K562 (cell line): ENCODE data around the gene HSPA4L. TPM values are rescaled to one million over a fixed set of nuclear protein-coding genes. Genes with fewer than 3 reads are reported as not detected.

Experiments used
- ASH1L ChIP-seq: fragments of 450-650 bp; IDR thresholded peaks from 2 replicates; pipeline ENCODE4 v1.6.1; 2018; ENCODE audit warnings: borderline replicate concordance, mild to moderate bottlenecking, low read depth; ENCODE audit not compliant: partially characterized antibody
- BRF1 ChIP-seq: IDR thresholded peaks from 3 replicates; pipeline ENCODE4 v1.6.1; 2011; ENCODE audit warnings: borderline replicate concordance, mild to moderate bottlenecking; ENCODE audit not compliant: insufficient read length; ENCODE audit errors: extremely low read depth
- CBFA2T3 ChIP-seq: fragments of 450-650 bp; IDR thresholded peaks from 2 replicates; pipeline ENCODE4 v1.6.1; 2017
- CBX5 ChIP-seq: IDR thresholded peaks from 2 replicates; pipeline ENCODE4 v1.6.1; 2014; ENCODE audit warnings: low read depth, borderline replicate concordance
- ETS1 ChIP-seq: conservative IDR thresholded peaks from 2 replicates; pipeline ENCODE4 v1.6.1; 2011; ENCODE audit warnings: low read depth, mild to moderate bottlenecking, low read length; ENCODE audit not compliant: control insufficient read depth
- FOS ChIP-seq: IDR thresholded peaks from 3 replicates; pipeline ENCODE4 v1.6.1; 2011; ENCODE audit not compliant: insufficient read length; ENCODE audit errors: extremely low read depth
- IFI16 ChIP-seq: fragments of 250-450 bp; sonication (Bioruptor Pico); IDR thresholded peaks from 2 replicates; pipeline ENCODE4 v2.1.2; 2022; ENCODE audit warnings: mild to moderate bottlenecking, inconsistent platforms
- KDM2B ChIP-seq: fragments of 250-450 bp; sonication (Bioruptor Pico); IDR thresholded peaks from 2 replicates; pipeline ENCODE4 v1.8.0; 2021; ENCODE audit warnings: mild to moderate bottlenecking, moderate library complexity
- OTX1 ChIP-seq: fragments of 450-650 bp; formaldehyde crosslinking; IDR thresholded peaks from 2 replicates; pipeline ENCODE4 v1.4.0; 2022; ENCODE audit warnings: mild to moderate bottlenecking
- POLR3G ChIP-seq: IDR thresholded peaks from 2 replicates; pipeline ENCODE4 v1.6.1; 2011; ENCODE audit not compliant: insufficient read length, insufficient replicate concordance; ENCODE audit errors: extremely low read depth
- RCOR1 ChIP-seq, 2 experiments: IDR thresholded peaks; 2 replicates each; pipeline ENCODE4 v1.6.1; 2012; ENCODE audit warnings: low read depth in 2 of 2, low read length in 2 of 2, borderline replicate concordance in 1 of 2, improper control_type of control experiment in 1 of 2
- RNF219 ChIP-seq: fragments of 250-450 bp; sonication (Bioruptor Pico); IDR thresholded peaks from 2 replicates; pipeline ENCODE4 v1.5.0; 2022; ENCODE audit warnings: mild to moderate bottlenecking
- SIN3A ChIP-seq, 2 experiments: fragments of 150-350 bp in 1 of 2; IDR thresholded peaks; 2 replicates each; pipeline ENCODE4 v1.6.1; 2011 to 2016; ENCODE audit warnings: borderline replicate concordance in 2 of 2, low read depth in 2 of 2, low read length in 2 of 2, mild to moderate bottlenecking in 2 of 2, moderate library complexity in 2 of 2; ENCODE audit not compliant: control insufficient read depth in 1 of 2
- SMARCA5 ChIP-seq: fragments of 450-650 bp; IDR thresholded peaks from 2 replicates; pipeline ENCODE4 v1.6.1; 2016
- SMC3 ChIP-seq: conservative IDR thresholded peaks from 2 replicates; pipeline ENCODE4 v1.6.1; 2011; ENCODE audit warnings: low read depth, low read length, improper control_type of control experiment; ENCODE audit not compliant: insufficient read depth
- SOX6 ChIP-seq: fragments of 450-650 bp; IDR thresholded peaks from 2 replicates; pipeline ENCODE4 v1.6.1; 2014; ENCODE audit warnings: mild to moderate bottlenecking
- SP2 ChIP-seq: IDR thresholded peaks from 2 replicates; pipeline ENCODE4 v1.6.1; 2011; ENCODE audit warnings: mild to moderate bottlenecking, low read depth, low read length, moderate library complexity; ENCODE audit not compliant: poor library complexity, severe bottlenecking; ENCODE audit errors: extremely low read depth
- SREBF1 ChIP-seq: fragments of 150-350 bp; IDR thresholded peaks from 2 replicates; pipeline ENCODE4 v1.6.1; 2014; ENCODE audit warnings: antibody characterized with exemption, low read depth, low read length, borderline replicate concordance
- STAT5B ChIP-seq: fragments of 250-450 bp; sonication (Bioruptor Pico); IDR thresholded peaks from 2 replicates; pipeline ENCODE4 v1.8.0; 2021; ENCODE audit warnings: mild to moderate bottlenecking, inconsistent platforms
- TRIM28 ChIP-seq: fragments of 450-650 bp; IDR thresholded peaks from 2 replicates; pipeline ENCODE4 v1.6.1; 2017
- XRCC4 ChIP-seq: IDR thresholded peaks from one replicate; pipeline ENCODE4 v1.6.1; 2011; ENCODE audit not compliant: insufficient read depth, insufficient read length; ENCODE audit errors: extremely low read depth
- ZBTB34 ChIP-seq: fragments of 250-450 bp; sonication (Bioruptor Pico); IDR thresholded peaks from 2 replicates; pipeline ENCODE4 v1.8.0; 2021; ENCODE audit warnings: mild to moderate bottlenecking, moderate library complexity
- ZNF239 ChIP-seq: fragments of 250-450 bp; sonication (Bioruptor Pico); IDR thresholded peaks from 2 replicates; pipeline ENCODE4 v1.4.0; 2020; ENCODE audit warnings: mild to moderate bottlenecking
- ZNF3 ChIP-seq: fragments of 250-450 bp; sonication (Bioruptor Pico); IDR thresholded peaks from 2 replicates; pipeline ENCODE4 v1.5.0; 2021; ENCODE audit warnings: mild to moderate bottlenecking, moderate library complexity
- ZNF444 ChIP-seq: fragments of 250-450 bp; sonication (Bioruptor Pico); IDR thresholded peaks from 2 replicates; pipeline ENCODE4 v1.4.0; 2020; ENCODE audit warnings: mild to moderate bottlenecking, moderate library complexity
- ZNF57 ChIP-seq: fragments of 450-650 bp; formaldehyde crosslinking; IDR thresholded peaks from 2 replicates; pipeline ENCODE4 v1.4.0; 2020; ENCODE audit warnings: mild to moderate bottlenecking, moderate library complexity
- polyA plus RNA-seq, 8 experiments: library from polyadenylated mRNA; depleted of rRNA in 4 of 8; stranded (reverse) in 5 of 8; unstranded in 3 of 8; fragments of >200 nt; fragmentation: Nextera tagmentation in 2 of 8; fragmentation: Illumina TruSeq in 1 of 8; extraction: Ambion mirVana in 2 of 8; extraction: Trizol in 1 of 8; gene quantifications; 2 replicates each; pipeline versions ENCODE4 v1.2.1 to v1.2.3, GENCODE V29; 2011 to 2014; ENCODE audit warnings: inconsistent platforms in 1 of 8, missing spikeins in 1 of 8
- total RNA-seq, 7 experiments: library from RNA; depleted of rRNA in 6 of 7; stranded (reverse); fragments of >200 nt in 6 of 7; fragmentation: Illumina TruSeq in 2 of 7; extraction: Trizol in 2 of 7; gene quantifications; 2 replicates each; pipeline versions ENCODE4 v1.2.1 to v1.2.3, GENCODE V29; 2011 to 2021; ENCODE audit warnings: low replicate concordance in 1 of 7

The HSPA4L gene
- total and polyA plus RNA-seq, 9 of the 15 experiments (the other 6 are each of a cell fraction or from before 2014, with no cell fraction given): 12.3 to 37.0 (median 21.7) TPM

GRCh38 chr4:127880763-127881562 lies 98.8 kb downstream of the HSPA4L start, which contains the start of gene PLK4 (continued):
- TF ChIP-seq RNF219 (CRISPR knock-in tag) (no peak), ASH1L (no peak), SREBF1 (no peak), ZNF239 (no peak), RCOR1 (IDR thresholded peaks at IDR 0.05; ENCODE audit: borderline replicate concordance in 1 of 2, low read depth in 2 of 2, low read length in 2 of 2) (peak in 1 of 2 experiments; percentile 76; a peak in 2 of 4 replicates), STAT5B (CRISPR knock-in tag) (no peak), IFI16 (no peak), TRIM28 (no peak), ZNF444 (CRISPR knock-in tag) (no peak), ZNF57 (CRISPR knock-in tag) (no peak), SP2 (no peak), XRCC4 (no peak), CBFA2T3 (no peak), FOS (no peak), SOX6 (no peak), SIN3A (IDR thresholded peaks at IDR 0.05; ENCODE audit: borderline replicate concordance in 2 of 2, control insufficient read depth in 1 of 2, low read depth in 2 of 2, low read length in 2 of 2) (peak; percentile 39 to 82; a peak in 2 of 4 replicates), ZNF3 (CRISPR knock-in tag) (no peak), BRF1 (no peak), ETS1 (peak; percentile 51; the same call in 1 of the 2 replicates), CBX5 (no peak), OTX1 (CRISPR knock-in tag) (no peak), SMARCA5 (no peak), POLR3G (no peak), SMC3 (no peak), KDM2B (CRISPR knock-in tag) (no peak), ZBTB34 (no peak)
